PC-9 (cell line): Measurements from ENCODE around the gene C10orf120. TPM values are rescaled to one million over a fixed set of nuclear protein-coding genes. Genes with fewer than 3 reads are reported as not detected.

Experiments used
- BruUV-seq: library from RNA; stranded (reverse); fragments of 400-500 nt; replicated peaks from 2 replicates; lab custom pipeline; 2021; lab: Mats Ljungman, UMichigan
- CTCF ChIA-PET: fragments of 300-600 bp; sonication (Branson Sonifier 250); formaldehyde crosslinking; loops from one replicate; lab custom pipeline; 2022; ENCODE audit warnings: antibody characterized with exemption; lab: Charles Lee
- POLR2A ChIA-PET: fragments of 300-600 bp; sonication (Branson Sonifier 250); formaldehyde crosslinking; loops from one replicate; lab custom pipeline; 2022; ENCODE audit warnings: antibody characterized with exemption; ENCODE audit not compliant: unreplicated experiment; lab: Charles Lee
- DNase-seq, 2 experiments: peaks; one replicate each; pipeline versions ENCODE4 v3.0.0 to v3.0.0-alpha.2; 2015 to 2022; ENCODE audit warnings: mixed read lengths in 1 of 2
- H2AFZ ChIP-seq: fragments of 200-600 bp; sonication (generic); 2 replicates; pipeline ENCODE4 v1.8.1; 2017; ENCODE audit warnings: antibody characterized with exemption
- H3F3A ChIP-seq: fragments of 200-600 bp; sonication (generic); 2 replicates; pipeline ENCODE4 v1.8.1; 2017; ENCODE audit warnings: antibody characterized with exemption, mild to moderate bottlenecking, low read depth; ENCODE audit not compliant: insufficient read depth
- H3K27ac ChIP-seq: fragments of 200-600 bp; sonication (generic); 2 replicates; pipeline ENCODE4 v1.6.1; 2016; ENCODE audit warnings: mixed run types
- H3K27me3 ChIP-seq: fragments of 200-600 bp; sonication (generic); 2 replicates; pipeline ENCODE4 v1.6.1; 2016; ENCODE audit warnings: low read depth, mixed run types; ENCODE audit not compliant: insufficient read depth
- H3K36me3 ChIP-seq: fragments of 200-600 bp; sonication (generic); 2 replicates; pipeline ENCODE4 v1.6.1; 2016; ENCODE audit warnings: low read depth, mixed run types
- H3K4me1 ChIP-seq: fragments of 200-600 bp; sonication (generic); replicated peaks from 2 replicates; pipeline ENCODE4 v1.6.1; 2016; ENCODE audit warnings: mixed run types; ENCODE audit not compliant: insufficient read depth
- H3K4me2 ChIP-seq: fragments of 200-600 bp; sonication (generic); 2 replicates; pipeline ENCODE4 v1.6.1; 2017; ENCODE audit warnings: mixed run types
- H3K4me3 ChIP-seq: fragments of 200-600 bp; sonication (generic); 2 replicates; pipeline ENCODE4 v1.6.1; 2016; ENCODE audit warnings: mixed run types
- H3K79me2 ChIP-seq: fragments of 200-600 bp; sonication (generic); 2 replicates; pipeline ENCODE4 v1.6.1; 2017; ENCODE audit warnings: low read depth, mixed run types
- H3K9me2 ChIP-seq: fragments of 200-600 bp; sonication (generic); 2 replicates; pipeline ENCODE4 v1.8.1; 2017; ENCODE audit warnings: mild to moderate bottlenecking; ENCODE audit not compliant: insufficient read depth
- H3K9me3 ChIP-seq: fragments of 200-600 bp; sonication (generic); 2 replicates; pipeline ENCODE4 v1.8.1; 2016; ENCODE audit warnings: low read depth; ENCODE audit not compliant: insufficient read depth
- H4K20me1 ChIP-seq: fragments of 200-600 bp; sonication (generic); 2 replicates; pipeline ENCODE4 v1.8.1; 2017; ENCODE audit not compliant: insufficient read depth
- EZH2 ChIP-seq: fragments of 200-600 bp; sonication (generic); IDR thresholded peaks from 2 replicates; pipeline ENCODE4 v1.8.0; 2017; ENCODE audit warnings: antibody characterized with exemption, low read depth
- intact Hi-C: fragments of 100-400 bp; cut with micrococcal nuclease; formaldehyde crosslinking; loops from one replicate; pipeline ENCODE4 v1.10.0; 2022; ENCODE audit not compliant: unreplicated experiment
- total RNA-seq: library from RNA; stranded (reverse); gene quantifications from 2 replicates; pipeline ENCODE4 v1.2.3, GENCODE V29; 2021
- TF ChIP-seq, protein P1 (sequence below): fragments of 200-600 bp; sonication (generic); conservative IDR thresholded peaks from 2 replicates; pipeline ENCODE4 v1.6.1; 2017; ENCODE audit warnings: mixed run types, antibody characterized with exemption, mild to moderate bottlenecking, moderate library complexity

C10orf120 gene
- total RNA-seq, 1 experiment from 2014 or later, result not detected

DNA sequence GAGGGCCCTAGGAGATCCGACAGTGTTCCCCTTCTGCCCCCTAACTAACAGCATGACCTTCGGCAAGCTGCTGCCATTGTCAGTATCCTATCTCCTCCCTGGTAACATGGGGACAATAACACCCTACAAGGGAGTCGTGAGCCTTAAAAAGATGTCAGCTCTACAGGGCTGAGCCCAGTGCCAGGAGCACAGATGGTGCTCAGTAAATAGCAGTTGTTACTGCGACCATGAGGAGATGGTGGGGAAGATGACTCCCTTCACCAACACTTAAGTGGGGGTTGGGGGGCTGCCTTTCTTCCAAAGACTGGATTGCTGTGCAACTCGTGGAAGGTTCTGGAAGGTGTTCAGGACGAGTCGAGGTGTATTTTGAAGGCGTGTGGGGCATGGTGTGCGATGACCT, 29.5 kb upstream of the C10orf120 start:
- CTCF ChIA-PET, result no interaction called here
- H3K27ac ChIP-seq, result no peak overlapping the region
- no peak overlapping the region for H3K4me2 ChIP-seq
- H3K27me3 ChIP-seq, result peaks cover 34% of the 10 kb centered on the region; the same call in 1 of the 2 replicates
- POLR2A ChIA-PET, result no interaction called here
- BruUV-seq, result no TSS peak
- no peaks in the 10 kb centered on the region for H3F3A ChIP-seq
- H4K20me1 ChIP-seq, result no peaks in the 10 kb centered on the region
- intact Hi-C loops, result no loop called here
- no peak overlapping the region for H2AFZ ChIP-seq
- H3K9me3 ChIP-seq, result no peaks in the 10 kb centered on the region
- H3K36me3 ChIP-seq, result no peaks in the 10 kb centered on the region
- no peak for DNase-seq
- no peak overlapping the region for H3K4me3 ChIP-seq
- TF ChIP-seq, protein P1, sequence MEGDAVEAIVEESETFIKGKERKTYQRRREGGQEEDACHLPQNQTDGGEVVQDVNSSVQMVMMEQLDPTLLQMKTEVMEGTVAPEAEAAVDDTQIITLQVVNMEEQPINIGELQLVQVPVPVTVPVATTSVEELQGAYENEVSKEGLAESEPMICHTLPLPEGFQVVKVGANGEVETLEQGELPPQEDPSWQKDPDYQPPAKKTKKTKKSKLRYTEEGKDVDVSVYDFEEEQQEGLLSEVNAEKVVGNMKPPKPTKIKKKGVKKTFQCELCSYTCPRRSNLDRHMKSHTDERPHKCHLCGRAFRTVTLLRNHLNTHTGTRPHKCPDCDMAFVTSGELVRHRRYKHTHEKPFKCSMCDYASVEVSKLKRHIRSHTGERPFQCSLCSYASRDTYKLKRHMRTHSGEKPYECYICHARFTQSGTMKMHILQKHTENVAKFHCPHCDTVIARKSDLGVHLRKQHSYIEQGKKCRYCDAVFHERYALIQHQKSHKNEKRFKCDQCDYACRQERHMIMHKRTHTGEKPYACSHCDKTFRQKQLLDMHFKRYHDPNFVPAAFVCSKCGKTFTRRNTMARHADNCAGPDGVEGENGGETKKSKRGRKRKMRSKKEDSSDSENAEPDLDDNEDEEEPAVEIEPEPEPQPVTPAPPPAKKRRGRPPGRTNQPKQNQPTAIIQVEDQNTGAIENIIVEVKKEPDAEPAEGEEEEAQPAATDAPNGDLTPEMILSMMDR, result no peak
- no peak for TF ChIP-seq EZH2
- H3K79me2 ChIP-seq, result no peaks in the 10 kb centered on the region
- no peaks in the 10 kb centered on the region for H3K4me1 ChIP-seq
- H3K9me2 ChIP-seq, result no peaks in the 10 kb centered on the region

DNA sequence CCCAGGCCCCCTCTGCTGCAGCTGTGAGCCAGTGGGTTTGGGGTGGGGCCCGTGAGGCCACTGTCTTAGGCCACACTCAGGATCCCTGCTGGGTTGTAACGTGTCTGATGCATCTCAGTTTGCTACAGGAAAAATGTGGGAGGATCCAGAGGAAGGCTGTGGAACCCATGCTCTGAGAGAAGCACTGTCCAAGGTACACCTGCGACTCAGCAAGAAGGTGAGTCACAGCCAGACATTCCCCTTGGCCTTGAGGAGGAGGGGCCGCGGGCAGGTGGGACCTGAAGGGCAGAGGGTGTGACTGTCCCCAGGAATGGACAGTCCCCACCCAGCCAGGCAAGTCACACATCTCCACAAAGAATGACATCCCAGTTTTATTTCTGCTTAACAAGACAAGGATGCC, 27.8 kb upstream of the C10orf120 start:
- Histone ChIP-seq H2AFZ (no peak overlapping the region), H3K79me2 (no peaks in the 10 kb centered on the region), H3K27me3 (peaks cover 39% of the 10 kb centered on the region; the same call in 1 of the 2 replicates), H3K4me1 (no peaks in the 10 kb centered on the region), H3K4me2 (no peak overlapping the region), H3K9me2 (no peaks in the 10 kb centered on the region), H4K20me1 (no peaks in the 10 kb centered on the region), H3F3A (no peaks in the 10 kb centered on the region), H3K27ac (no peak overlapping the region), H3K36me3 (no peaks in the 10 kb centered on the region), H3K4me3 (no peak overlapping the region), H3K9me3 (no peaks in the 10 kb centered on the region)
- TF ChIP-seq, protein P1, result no peak
- no peak for TF ChIP-seq EZH2
- intact Hi-C loops, result no loop called here
- DNase-seq, result no peak
- ChIA-PET CTCF (no interaction called here), POLR2A (no interaction called here)
- no TSS peak for BruUV-seq

DNA sequence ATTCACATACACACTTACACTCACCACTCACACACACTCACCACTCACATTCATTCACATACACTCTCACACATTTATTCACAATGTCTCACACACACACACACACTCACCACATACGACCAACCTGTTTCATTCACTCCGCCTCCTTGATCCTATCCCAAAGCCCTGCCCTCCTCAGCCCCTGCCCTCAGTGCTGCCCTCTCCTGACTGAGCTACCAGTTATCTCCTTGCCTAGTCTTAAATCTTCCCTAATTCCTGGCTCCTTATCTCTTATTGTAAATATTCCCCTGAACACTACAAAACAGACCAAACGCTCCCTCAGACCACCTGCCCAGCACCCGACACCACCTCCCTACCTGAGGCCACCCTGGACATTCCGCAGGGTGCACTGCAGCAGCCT, 26.1 kb upstream of the C10orf120 start:
- POLR2A ChIA-PET, result no interaction called here
- H2AFZ ChIP-seq, result no peak overlapping the region
- H3K79me2 ChIP-seq, result no peaks in the 10 kb centered on the region
- no peaks in the 10 kb centered on the region for H4K20me1 ChIP-seq
- no peaks in the 10 kb centered on the region for H3K9me2 ChIP-seq
- no peak overlapping the region for H3K4me2 ChIP-seq
- no peak overlapping the region for H3K27ac ChIP-seq
- H3K9me3 ChIP-seq, result no peaks in the 10 kb centered on the region
- no peak for DNase-seq
- peaks cover 39% of the 10 kb centered on the region; the same call in 1 of the 2 replicates for H3K27me3 ChIP-seq
- BruUV-seq, result no TSS peak
- no peaks in the 10 kb centered on the region for H3F3A ChIP-seq
- no peaks in the 10 kb centered on the region for H3K36me3 ChIP-seq
- CTCF ChIA-PET, result no interaction called here
- TF ChIP-seq EZH2, result no peak
- TF ChIP-seq, protein P1, result no peak
- H3K4me3 ChIP-seq, result no peak overlapping the region
- intact Hi-C loops, result no loop called here
- H3K4me1 ChIP-seq, result no peaks in the 10 kb centered on the region
